Thyroid gland (tissue), 4 donors: ENCODE data around the gene KIF21A. TPM values are rescaled to one million over a fixed set of nuclear protein-coding genes. Genes with fewer than 3 reads are reported as not detected.

ENCODE experiments used
- DNase-seq, 2 donors: peaks; one replicate each; pipeline ENCODE4 v3.0.0-alpha.2; 2019
- H3K27ac ChIP-seq, 3 donors: fragments of 200-600 bp; sonication (generic); 1 replicate in 2 of 3; 2 replicates in 1 of 3; pipeline ENCODE4 v1.5.1; 2016 to 2019; ENCODE audit warnings: mild to moderate bottlenecking in 1 of 3, moderate library complexity in 1 of 3
- H3K27me3 ChIP-seq: fragments of 200-600 bp; sonication (generic); one replicate; pipeline ENCODE4 v1.5.1; 2019
- H3K36me3 ChIP-seq, 2 donors: fragments of 200-600 bp; sonication (generic); one replicate each; pipeline ENCODE4 v1.5.1; 2016 to 2019
- H3K4me1 ChIP-seq, 2 donors: fragments of 200-600 bp; sonication (generic); one replicate each; pipeline ENCODE4 v1.5.1; 2017 to 2019
- H3K4me3 ChIP-seq, 3 donors: fragments of 200-600 bp; sonication (generic); replicated peaks in 1 of 3; 1 replicate in 2 of 3; 2 replicates in 1 of 3; pipeline ENCODE4 v1.5.1; 2016; ENCODE audit warnings: mild to moderate bottlenecking in 1 of 3
- H3K9me3 ChIP-seq: fragments of 200-600 bp; sonication (generic); one replicate; pipeline ENCODE4 v1.5.1; 2017
- CTCF ChIP-seq, 6 experiments: fragments of 200-600 bp in 3 of 6; fragments of 450-650 bp in 3 of 6; sonication (generic) in 3 of 6; IDR thresholded peaks; one replicate each; pipeline ENCODE4 v1.5.1; 2016 to 2019; ENCODE audit warnings: antibody characterized with exemption in 6 of 6, mild to moderate bottlenecking in 2 of 6, inconsistent platforms in 1 of 6, moderate library complexity in 1 of 6
- POLR2A ChIP-seq, 2 donors: fragments of 450-650 bp; IDR thresholded peaks; one replicate each; pipeline ENCODE4 v1.6.1; 2017; ENCODE audit warnings: antibody characterized with exemption in 2 of 2, mild to moderate bottlenecking in 2 of 2, moderate library complexity in 1 of 2
- WGBS, 2 donors: methylation state at CpG; one replicate each; pipeline ENCODE4 v1.1.5; 2017; 5-methylcytosine and 5-hydroxymethylcytosine counted together
- intact Hi-C: fragments of 100-400 bp; cut with DNase I; formaldehyde crosslinking; loops from one replicate; pipeline ENCODE4 v1.15.1; 2023
- total RNA-seq, 4 donors: library from RNA; depleted of rRNA; stranded (reverse); fragments of >200 nt; gene quantifications; one replicate each; pipeline ENCODE4 v1.2.3, GENCODE V29; 2016

Gene KIF21A
- total RNA-seq, 4 donors from 2014 or later: 17.5 to 149 (median 33.1) TPM

- DNase-seq: no peak
- 87 to 91% methylated on average over 2 of the region's 2 CpGs for WGBS, 2 donors
- Histone ChIP-seq H3K27me3 (no peaks in the 10 kb centered on the region), H3K4me3 (no peak overlapping the region), H3K36me3 (no peaks in the 10 kb centered on the region), H3K4me1 (no peaks in the 10 kb centered on the region), H3K9me3 (no peaks in the 10 kb centered on the region), H3K27ac (no peak overlapping the region)
- TF ChIP-seq CTCF (IDR thresholded peaks at IDR 0.05) (no peak), POLR2A (IDR thresholded peaks at IDR 0.05) (no peak)
- intact Hi-C loops: no loop called here
Measured at GRCh38 chr12:39413836-39414771, 28.8 kb downstream of the KIF21A start.

- no peak overlapping the region for H3K27ac ChIP-seq
- no peaks in the 10 kb centered on the region for H3K4me1 ChIP-seq
- no peak for DNase-seq
- H3K36me3 ChIP-seq: no peaks in the 10 kb centered on the region
- intact Hi-C loops: no loop called here
- H3K4me3 ChIP-seq: no peak overlapping the region
- 89 to 94% methylated on average over 6 of the region's 6 CpGs for WGBS, 2 donors
- TF ChIP-seq CTCF (IDR thresholded peaks at IDR 0.05): no peak
- no peak for TF ChIP-seq POLR2A (IDR thresholded peaks at IDR 0.05)
- H3K27me3 ChIP-seq: no peaks in the 10 kb centered on the region
- no peaks in the 10 kb centered on the region for H3K9me3 ChIP-seq
Measured at GRCh38 chr12:39412210-39412609, 30.7 kb downstream of the KIF21A start.

GRCh38 chr12:39406262-39406661 lies 36.7 kb downstream of the KIF21A start:
- H3K27me3 ChIP-seq: no peaks in the 10 kb centered on the region
- no peaks in the 10 kb centered on the region for H3K9me3 ChIP-seq
- intact Hi-C loops: no loop called here
- no peak for DNase-seq
- H3K4me3 ChIP-seq: no peak overlapping the region
- no peaks in the 10 kb centered on the region for H3K36me3 ChIP-seq
- H3K4me1 ChIP-seq: peaks cover 5 to 7% of the 10 kb centered on the region in 2 donors
- TF ChIP-seq POLR2A (IDR thresholded peaks at IDR 0.05) (no peak), CTCF (IDR thresholded peaks at IDR 0.05) (no peak)
- no peak overlapping the region for H3K27ac ChIP-seq

GRCh38 chr12:39405580-39405979 lies 37.3 kb downstream of the KIF21A start:
- no peak for DNase-seq
- TF ChIP-seq POLR2A (IDR thresholded peaks at IDR 0.05): no peak
- no peak for TF ChIP-seq CTCF (IDR thresholded peaks at IDR 0.05)
- Histone ChIP-seq H3K36me3 (no peaks in the 10 kb centered on the region), H3K9me3 (no peaks in the 10 kb centered on the region), H3K27ac (no peak overlapping the region), H3K4me1 (peaks cover 5 to 12% of the 10 kb centered on the region in 2 donors), H3K27me3 (no peaks in the 10 kb centered on the region), H3K4me3 (no peak overlapping the region)
- WGBS, 2 donors: 64 to 73% methylated on average over 3 of the region's 3 CpGs
- intact Hi-C loops: no loop called here

GRCh38 chr12:39404000-39404399 lies 38.9 kb downstream of the KIF21A start:
- Histone ChIP-seq H3K4me3 (no peak overlapping the region), H3K27me3 (no peaks in the 10 kb centered on the region), H3K36me3 (no peaks in the 10 kb centered on the region), H3K27ac (no peak overlapping the region), H3K9me3 (no peaks in the 10 kb centered on the region), H3K4me1 (peaks cover 5 to 12% of the 10 kb centered on the region in 2 donors)
- no peak for TF ChIP-seq CTCF (IDR thresholded peaks at IDR 0.05)
- TF ChIP-seq POLR2A (IDR thresholded peaks at IDR 0.05): no peak
- no peak for DNase-seq
- intact Hi-C loops: no loop called here
- WGBS, 2 donors: 94 to 96% methylated on average over 1 of the region's 1 CpG
